DOHH2 (cell line): Measurements from ENCODE around the gene ARRB2.

Experiments
- H3F3A ChIP-seq: fragments of 200-600 bp; sonication (generic), shearing (Covaris generic); 2 replicates; pipeline ENCODE4 v1.6.0; 2016; ENCODE audit warnings: antibody characterized with exemption, mild to moderate bottlenecking; ENCODE audit not compliant: control insufficient read depth, insufficient read depth
- H3K27ac ChIP-seq: fragments of 200-600 bp; sonication (generic); 2 replicates; pipeline ENCODE4 v1.5.1; 2014; ENCODE audit warnings: low read depth, mild to moderate bottlenecking, low read length, moderate library complexity
- H3K27me3 ChIP-seq: fragments of 200-600 bp; sonication (generic); 2 replicates; pipeline ENCODE4 v1.6.1; 2014; ENCODE audit warnings: mild to moderate bottlenecking, low read length, mixed read lengths; ENCODE audit not compliant: control insufficient read depth
- H3K36me3 ChIP-seq: fragments of 200-600 bp; sonication (generic); 2 replicates; pipeline ENCODE4 v1.6.1; 2014; ENCODE audit warnings: mild to moderate bottlenecking, low read length, moderate library complexity, mixed read lengths; ENCODE audit not compliant: control insufficient read depth
- H3K4me1 ChIP-seq: fragments of 200-600 bp; sonication (generic); 2 replicates; pipeline ENCODE4 v1.6.1; 2014; ENCODE audit warnings: mild to moderate bottlenecking, low read length, mixed read lengths; ENCODE audit not compliant: control insufficient read depth
- H3K4me2 ChIP-seq: fragments of 200-600 bp; sonication (generic); 2 replicates; pipeline ENCODE4 v1.6.0; 2014; ENCODE audit warnings: mild to moderate bottlenecking, low read length, moderate library complexity
- H3K4me3 ChIP-seq: fragments of 200-600 bp; sonication (generic); 2 replicates; pipeline ENCODE4 v1.5.1; 2014; ENCODE audit warnings: mild to moderate bottlenecking, low read length, mixed read lengths
- H3K79me2 ChIP-seq: fragments of 200-600 bp; sonication (generic); 2 replicates; pipeline ENCODE4 v1.6.1; 2014; ENCODE audit warnings: mild to moderate bottlenecking, low read length, mixed read lengths; ENCODE audit not compliant: control insufficient read depth
- H3K9me2 ChIP-seq: fragments of 200-600 bp; sonication (generic); replicated peaks from 2 replicates; pipeline ENCODE4 v1.6.1; 2014; ENCODE audit warnings: mild to moderate bottlenecking, low read length, mixed read lengths; ENCODE audit not compliant: control insufficient read depth
- H3K9me3 ChIP-seq: fragments of 200-600 bp; sonication (generic); 2 replicates; pipeline ENCODE4 v1.6.1; 2014; ENCODE audit warnings: antibody characterized with exemption, low read length, mixed read lengths; ENCODE audit not compliant: control insufficient read depth, insufficient read depth
- H4K20me1 ChIP-seq: fragments of 200-600 bp; sonication (generic); 2 replicates; pipeline ENCODE4 v1.6.0; 2014; ENCODE audit warnings: low read depth, mild to moderate bottlenecking, antibody characterized with exemption, low read length, moderate library complexity; ENCODE audit not compliant: control insufficient read depth, insufficient read depth
- CTCF ChIP-seq: fragments of 200-600 bp; sonication (generic); IDR thresholded peaks from one replicate; pipeline ENCODE4 v1.5.1; 2014; ENCODE audit warnings: antibody characterized with exemption, mild to moderate bottlenecking, low read depth, low read length; ENCODE audit not compliant: poor library complexity, severe bottlenecking
- EZH2phosphoT487 ChIP-seq: fragments of 200-600 bp; sonication (generic); IDR thresholded peaks from 2 replicates; pipeline ENCODE4 v1.6.1; 2017; ENCODE audit warnings: borderline replicate concordance, mild to moderate bottlenecking, antibody characterized with exemption, low read length, moderate library complexity, mixed read lengths

The ARRB2 gene

GRCh38 chr17:4766201-4766600 lies 55.8 kb downstream of the ARRB2 start:
- Histone ChIP-seq H3F3A (no peaks in the 10 kb centered on the region), H3K4me1 (peaks cover 8% of the 10 kb centered on the region), H3K27ac (no peak overlapping the region), H3K9me3 (no peaks in the 10 kb centered on the region), H3K79me2 (no peaks in the 10 kb centered on the region), H3K36me3 (no peaks in the 10 kb centered on the region), H3K27me3 (peaks cover 5% of the 10 kb centered on the region), H4K20me1 (no peaks in the 10 kb centered on the region), H3K4me3 (no peak overlapping the region), H3K9me2 (no peaks in the 10 kb centered on the region), H3K4me2 (no peak overlapping the region)
- TF ChIP-seq EZH2phosphoT487, result no peak
- no peak for TF ChIP-seq CTCF

GRCh38 chr17:4766723-4767122 lies 56.3 kb downstream of the ARRB2 start:
- Histone ChIP-seq H3K9me3 (no peaks in the 10 kb centered on the region), H3K4me3 (no peak overlapping the region), H3K4me2 (no peak overlapping the region), H3F3A (no peaks in the 10 kb centered on the region), H3K9me2 (no peaks in the 10 kb centered on the region), H3K4me1 (peaks cover 8% of the 10 kb centered on the region), H3K27me3 (peaks cover 5% of the 10 kb centered on the region), H3K79me2 (no peaks in the 10 kb centered on the region), H3K27ac (no peak overlapping the region), H4K20me1 (no peaks in the 10 kb centered on the region), H3K36me3 (no peaks in the 10 kb centered on the region)
- no peak for TF ChIP-seq CTCF

- TF ChIP-seq CTCF, result no peak
- TF ChIP-seq EZH2phosphoT487, result no peak
- Histone ChIP-seq H3K36me3 (no peaks in the 10 kb centered on the region), H3K27ac (no peak overlapping the region), H4K20me1 (no peaks in the 10 kb centered on the region), H3F3A (no peaks in the 10 kb centered on the region), H3K4me3 (no peak overlapping the region), H3K4me2 (no peak overlapping the region), H3K4me1 (peaks cover 8% of the 10 kb centered on the region), H3K79me2 (no peaks in the 10 kb centered on the region), H3K9me2 (no peaks in the 10 kb centered on the region), H3K9me3 (no peaks in the 10 kb centered on the region), H3K27me3 (peaks cover 5% of the 10 kb centered on the region)
Measured at GRCh38 chr17:4768298-4768697, 57.9 kb downstream of the ARRB2 start.

GRCh38 chr17:4769628-4770027 lies 59.2 kb downstream of the ARRB2 start:
- no peak overlapping the region for H3K27ac ChIP-seq
- H3K4me1 ChIP-seq, result peaks cover 8% of the 10 kb centered on the region
- no peak for TF ChIP-seq CTCF
- TF ChIP-seq EZH2phosphoT487, result no peak
- H4K20me1 ChIP-seq, result no peaks in the 10 kb centered on the region
- H3F3A ChIP-seq, result no peaks in the 10 kb centered on the region
- H3K4me3 ChIP-seq, result no peak overlapping the region
- H3K9me2 ChIP-seq, result no peaks in the 10 kb centered on the region
- no peaks in the 10 kb centered on the region for H3K36me3 ChIP-seq
- peaks cover 7% of the 10 kb centered on the region for H3K27me3 ChIP-seq
- no peaks in the 10 kb centered on the region for H3K79me2 ChIP-seq
- no peak overlapping the region for H3K4me2 ChIP-seq
- H3K9me3 ChIP-seq, result no peaks in the 10 kb centered on the region
